Esophagus muscularis mucosa (tissue), 4 donors: ENCODE measurements around the gene SLC23A3.

ENCODE experiments used
- EP300 ChIP-seq: sonication (generic); formaldehyde crosslinking; IDR thresholded peaks from one replicate; pipeline ENCODE4 v1.6.1; 2017; ENCODE audit warnings: antibody characterized with exemption
- POLR2A ChIP-seq: fragments of 450-650 bp; IDR thresholded peaks from one replicate; pipeline ENCODE4 v1.6.1; 2017; ENCODE audit warnings: antibody characterized with exemption, moderate library complexity, mild to moderate bottlenecking, low read depth
- POLR2AphosphoS5 ChIP-seq, 2 donors: sonication (generic); formaldehyde crosslinking; IDR thresholded peaks; one replicate each; pipeline ENCODE4 v1.6.1; 2017; ENCODE audit warnings: antibody characterized with exemption in 2 of 2
- TF ChIP-seq, protein P1 (sequence below), 3 experiments: fragments of 200-600 bp in 2 of 3; fragments of 450-650 bp in 1 of 3; sonication (generic) in 2 of 3; IDR thresholded peaks; one replicate each; pipeline ENCODE4 v1.5.1; 2017 to 2019; ENCODE audit warnings: antibody characterized with exemption in 3 of 3, mild to moderate bottlenecking in 2 of 3, moderate library complexity in 1 of 3

DNA sequence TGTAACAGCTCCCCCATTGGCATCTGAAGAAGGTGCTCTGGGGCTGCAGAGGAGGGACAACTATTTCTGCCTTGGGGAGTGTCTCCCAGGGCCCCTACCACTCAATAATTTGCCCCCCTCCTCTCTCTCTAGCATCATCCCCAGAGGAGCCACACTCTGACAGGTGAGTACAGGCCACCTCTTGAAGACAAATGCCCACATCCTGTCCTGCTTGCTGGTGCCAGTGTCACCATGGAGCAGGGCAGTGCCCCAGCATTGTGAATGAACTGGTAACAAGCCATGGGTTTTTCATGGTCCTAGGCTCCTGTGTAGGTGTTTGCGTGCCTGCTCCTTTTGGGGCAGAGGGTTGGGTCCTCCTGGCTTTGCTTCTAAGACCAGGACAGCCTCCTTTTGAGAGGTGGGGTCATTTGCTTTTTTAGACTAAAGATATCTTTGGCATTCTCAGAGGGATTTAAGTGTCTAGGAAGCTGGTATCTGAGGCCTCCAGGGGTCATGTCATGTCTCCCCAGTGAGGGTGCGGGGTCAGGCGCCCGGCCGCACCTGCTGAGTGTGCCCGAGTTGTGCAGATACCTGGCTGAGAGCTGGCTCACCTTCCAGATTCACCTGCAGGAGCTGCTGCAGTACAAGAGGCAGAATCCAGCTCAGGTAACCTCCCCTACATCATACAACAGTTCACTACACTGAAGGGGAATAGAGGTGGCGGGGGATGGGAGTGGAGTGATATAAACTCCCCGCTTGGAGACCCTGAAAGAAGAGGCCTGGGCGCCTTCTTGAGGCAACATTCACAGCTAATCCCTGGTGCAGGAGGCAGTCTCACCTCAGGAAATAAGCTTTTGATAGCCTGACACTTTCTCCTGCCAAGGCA lies 10.0 kb upstream of the SLC23A3 start:
- TF ChIP-seq, protein P1, sequence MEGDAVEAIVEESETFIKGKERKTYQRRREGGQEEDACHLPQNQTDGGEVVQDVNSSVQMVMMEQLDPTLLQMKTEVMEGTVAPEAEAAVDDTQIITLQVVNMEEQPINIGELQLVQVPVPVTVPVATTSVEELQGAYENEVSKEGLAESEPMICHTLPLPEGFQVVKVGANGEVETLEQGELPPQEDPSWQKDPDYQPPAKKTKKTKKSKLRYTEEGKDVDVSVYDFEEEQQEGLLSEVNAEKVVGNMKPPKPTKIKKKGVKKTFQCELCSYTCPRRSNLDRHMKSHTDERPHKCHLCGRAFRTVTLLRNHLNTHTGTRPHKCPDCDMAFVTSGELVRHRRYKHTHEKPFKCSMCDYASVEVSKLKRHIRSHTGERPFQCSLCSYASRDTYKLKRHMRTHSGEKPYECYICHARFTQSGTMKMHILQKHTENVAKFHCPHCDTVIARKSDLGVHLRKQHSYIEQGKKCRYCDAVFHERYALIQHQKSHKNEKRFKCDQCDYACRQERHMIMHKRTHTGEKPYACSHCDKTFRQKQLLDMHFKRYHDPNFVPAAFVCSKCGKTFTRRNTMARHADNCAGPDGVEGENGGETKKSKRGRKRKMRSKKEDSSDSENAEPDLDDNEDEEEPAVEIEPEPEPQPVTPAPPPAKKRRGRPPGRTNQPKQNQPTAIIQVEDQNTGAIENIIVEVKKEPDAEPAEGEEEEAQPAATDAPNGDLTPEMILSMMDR (IDR thresholded peaks at IDR 0.05): no peak
- TF ChIP-seq EP300: no peak
- TF ChIP-seq POLR2A: no peak
- TF ChIP-seq POLR2AphosphoS5 (IDR thresholded peaks at IDR 0.05): no peak
